Hematopoietic multipotent progenitor cell treated with erythropoietin and hydrocortisone succinate and interleukin-3 and kit ligand, for 4 days (in vitro differentiated cells): Measurements from ENCODE around the gene SLC11A1.

Experiments used
- DNase-seq: peaks from one replicate; pipeline ENCODE4 v3.0.0-alpha.2; 2015

Gene SLC11A1, protein sequence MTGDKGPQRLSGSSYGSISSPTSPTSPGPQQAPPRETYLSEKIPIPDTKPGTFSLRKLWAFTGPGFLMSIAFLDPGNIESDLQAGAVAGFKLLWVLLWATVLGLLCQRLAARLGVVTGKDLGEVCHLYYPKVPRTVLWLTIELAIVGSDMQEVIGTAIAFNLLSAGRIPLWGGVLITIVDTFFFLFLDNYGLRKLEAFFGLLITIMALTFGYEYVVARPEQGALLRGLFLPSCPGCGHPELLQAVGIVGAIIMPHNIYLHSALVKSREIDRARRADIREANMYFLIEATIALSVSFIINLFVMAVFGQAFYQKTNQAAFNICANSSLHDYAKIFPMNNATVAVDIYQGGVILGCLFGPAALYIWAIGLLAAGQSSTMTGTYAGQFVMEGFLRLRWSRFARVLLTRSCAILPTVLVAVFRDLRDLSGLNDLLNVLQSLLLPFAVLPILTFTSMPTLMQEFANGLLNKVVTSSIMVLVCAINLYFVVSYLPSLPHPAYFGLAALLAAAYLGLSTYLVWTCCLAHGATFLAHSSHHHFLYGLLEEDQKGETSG

GRCh38 chr2:218381916-218382366 is at the start of gene SLC11A1:
Gene SLC11A1 (plus strand): TSS chr2:218382273. CDS start chr2:218382369, 96 bp downstream.
- DNase-seq: no peak

DNA sequence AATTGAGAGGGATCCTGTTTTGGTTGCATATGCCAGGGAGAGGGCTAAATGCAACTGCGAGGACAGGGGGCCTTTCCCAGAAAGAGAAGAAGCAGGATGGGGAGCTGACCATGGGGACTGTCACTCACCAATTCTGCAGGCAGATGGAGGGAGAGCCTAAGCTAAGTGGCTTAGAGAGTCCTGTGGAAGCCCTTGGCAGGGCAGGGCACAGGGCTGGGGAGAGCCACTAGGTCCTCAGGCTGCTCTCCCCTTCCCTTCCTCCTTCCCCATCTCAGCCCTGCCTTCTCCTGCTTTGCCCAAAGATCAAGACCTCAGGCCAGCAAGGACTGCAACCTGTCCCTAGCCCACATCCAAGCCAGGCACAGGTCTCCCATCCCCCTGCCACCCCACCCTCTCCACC is 49.8 kb upstream of the SLC11A1 start:
- DNase-seq: peak; percentile 50

GRCh38 chr2:218332920-218333645 is 49.0 kb upstream of the SLC11A1 start:
- peak; percentile 95 for DNase-seq

- DNase-seq: no peak
These were observed 47.5 kb upstream of the SLC11A1 start for GRCh38 chr2:218334531-218334930.

DNA sequence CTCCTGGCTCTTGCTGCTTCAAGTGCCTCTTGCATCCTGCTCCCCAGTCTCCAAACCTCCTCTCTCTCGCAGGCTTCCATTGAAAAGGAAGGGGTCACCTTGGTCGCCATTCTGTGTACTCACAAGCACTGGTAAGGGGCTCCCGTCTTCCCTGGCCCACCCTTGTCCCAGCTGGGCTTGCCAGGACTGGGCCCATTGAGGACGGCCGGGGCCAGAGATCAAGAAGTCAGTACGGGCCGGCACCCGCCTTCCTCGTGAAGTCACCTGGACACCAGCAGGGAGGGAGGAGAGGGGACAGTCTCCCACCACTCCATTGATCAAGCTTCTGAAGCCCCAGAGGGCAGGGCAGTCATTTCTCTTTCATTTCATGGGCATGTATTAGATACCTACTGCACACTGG is 41.4 kb upstream of the SLC11A1 start:
- DNase-seq: no peak

- DNase-seq: no peak
These were observed 40.7 kb upstream of the SLC11A1 start for GRCh38 chr2:218341381-218341780.

DNA sequence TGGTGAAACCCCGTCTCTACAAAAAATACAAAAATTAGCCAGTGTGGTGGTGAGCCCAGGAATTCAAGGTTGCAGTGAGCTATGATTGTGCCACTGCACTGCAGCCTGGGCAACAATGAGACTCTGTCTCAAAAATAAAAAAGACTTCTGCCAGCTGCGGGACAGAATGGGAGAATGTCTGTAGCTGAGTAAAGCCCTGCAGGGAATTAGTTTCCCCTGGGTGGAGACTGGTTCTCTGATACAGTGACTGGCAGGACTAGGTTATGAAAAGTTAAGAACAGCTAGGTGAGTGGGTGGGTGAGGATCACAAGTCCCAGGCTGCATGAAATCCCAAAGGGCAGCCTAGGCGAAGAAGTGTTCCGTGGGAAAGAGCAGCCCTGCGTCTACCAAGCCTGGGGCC is 39.2 kb upstream of the SLC11A1 start:
- DNase-seq: no peak

DNA sequence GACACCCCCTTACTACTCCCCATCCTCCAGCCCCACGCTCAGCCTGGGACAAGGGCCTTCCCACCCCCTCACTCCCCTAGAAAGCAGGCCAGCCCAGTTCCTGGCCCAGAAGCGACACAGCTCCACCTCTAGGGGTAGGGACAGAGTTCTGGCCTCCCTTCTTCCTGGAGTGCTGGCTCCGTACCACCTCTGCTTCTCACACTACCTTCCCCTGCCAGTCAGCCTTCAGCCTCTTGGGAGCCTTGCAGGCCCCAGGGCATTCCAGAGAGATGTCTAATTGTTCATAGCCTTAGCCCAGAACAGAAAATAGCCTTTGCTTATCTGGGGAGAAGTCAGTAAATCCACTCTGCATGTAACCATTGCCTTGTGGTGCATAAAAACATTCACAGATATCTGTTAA is 38.5 kb upstream of the SLC11A1 start:
- no peak for DNase-seq

- DNase-seq: no peak
These were observed 37.9 kb upstream of the SLC11A1 start for GRCh38 chr2:218344090-218344754.

- DNase-seq: no peak
These were observed 37.2 kb upstream of the SLC11A1 start for GRCh38 chr2:218344755-218345417.

DNA sequence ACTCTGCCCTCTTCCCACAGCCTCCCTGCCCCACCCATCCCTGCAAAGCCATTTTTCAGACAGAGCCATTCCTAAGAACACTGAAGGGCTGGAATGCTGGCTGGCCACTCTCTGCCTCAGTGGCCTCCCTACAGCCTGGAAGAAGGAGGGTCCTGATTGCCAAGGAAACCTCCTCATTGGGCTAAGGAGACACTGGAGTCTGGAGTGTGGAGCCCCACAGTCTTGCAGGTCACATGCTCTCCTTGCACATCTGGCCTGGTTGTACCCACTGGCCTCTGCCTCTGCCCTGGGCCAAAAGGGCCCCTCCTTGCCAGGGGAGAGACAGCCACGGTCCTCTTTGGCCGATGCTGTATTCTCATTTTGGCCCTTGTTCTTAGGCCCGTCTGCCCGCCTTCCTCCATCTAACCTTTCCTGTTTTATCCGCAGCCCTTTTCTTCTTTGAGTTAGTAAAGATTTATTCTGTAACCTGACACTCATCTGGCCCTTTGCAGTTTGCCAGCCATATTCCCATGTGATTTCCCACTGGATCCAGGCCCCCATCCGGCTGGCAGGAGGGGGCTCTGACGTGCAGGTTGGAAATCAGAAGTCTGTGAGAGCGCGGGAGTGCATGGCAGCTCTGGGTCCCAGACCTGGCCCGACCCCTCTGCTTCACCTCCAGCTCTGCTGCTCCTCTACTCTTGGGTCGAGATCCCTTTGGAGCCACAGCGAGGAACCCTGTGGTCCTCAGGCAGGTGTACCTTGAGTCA is 36.4 kb upstream of the SLC11A1 start:
- DNase-seq: no peak

- no peak for DNase-seq
These were observed 34.9 kb upstream of the SLC11A1 start for GRCh38 chr2:218347172-218347571.

- DNase-seq: no peak
These were observed 28.0 kb upstream of the SLC11A1 start for GRCh38 chr2:218354045-218354444.

DNA sequence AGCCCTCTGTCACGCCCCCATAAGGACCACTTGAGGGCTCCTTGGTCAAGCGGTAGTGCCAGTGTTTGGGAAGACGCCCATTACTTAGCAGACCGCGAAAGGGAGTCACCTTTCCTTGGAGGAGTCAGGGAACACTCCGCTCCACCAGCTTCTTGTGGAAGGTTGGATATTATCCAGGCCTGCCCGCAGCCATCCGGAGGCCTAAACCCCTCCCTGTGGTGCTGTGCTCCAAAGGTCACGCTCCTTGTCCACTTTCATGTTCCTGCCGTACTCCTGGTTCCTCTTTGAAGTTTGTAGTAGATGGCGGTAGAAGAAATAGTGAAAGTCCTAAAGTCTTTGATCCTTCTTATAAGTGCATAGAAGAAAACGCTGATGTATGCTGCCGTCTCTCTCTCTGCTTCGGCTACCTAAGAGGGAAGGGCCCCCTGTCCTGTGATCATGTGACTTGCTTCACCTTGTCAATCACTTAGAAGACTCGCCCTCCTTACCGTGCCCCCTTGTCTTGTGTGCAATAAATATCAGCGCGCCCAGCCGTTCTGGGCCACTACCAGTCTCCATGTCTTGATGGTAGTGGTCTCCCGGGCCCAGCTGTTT is 27.1 kb upstream of the SLC11A1 start:
- no peak for DNase-seq

DNA sequence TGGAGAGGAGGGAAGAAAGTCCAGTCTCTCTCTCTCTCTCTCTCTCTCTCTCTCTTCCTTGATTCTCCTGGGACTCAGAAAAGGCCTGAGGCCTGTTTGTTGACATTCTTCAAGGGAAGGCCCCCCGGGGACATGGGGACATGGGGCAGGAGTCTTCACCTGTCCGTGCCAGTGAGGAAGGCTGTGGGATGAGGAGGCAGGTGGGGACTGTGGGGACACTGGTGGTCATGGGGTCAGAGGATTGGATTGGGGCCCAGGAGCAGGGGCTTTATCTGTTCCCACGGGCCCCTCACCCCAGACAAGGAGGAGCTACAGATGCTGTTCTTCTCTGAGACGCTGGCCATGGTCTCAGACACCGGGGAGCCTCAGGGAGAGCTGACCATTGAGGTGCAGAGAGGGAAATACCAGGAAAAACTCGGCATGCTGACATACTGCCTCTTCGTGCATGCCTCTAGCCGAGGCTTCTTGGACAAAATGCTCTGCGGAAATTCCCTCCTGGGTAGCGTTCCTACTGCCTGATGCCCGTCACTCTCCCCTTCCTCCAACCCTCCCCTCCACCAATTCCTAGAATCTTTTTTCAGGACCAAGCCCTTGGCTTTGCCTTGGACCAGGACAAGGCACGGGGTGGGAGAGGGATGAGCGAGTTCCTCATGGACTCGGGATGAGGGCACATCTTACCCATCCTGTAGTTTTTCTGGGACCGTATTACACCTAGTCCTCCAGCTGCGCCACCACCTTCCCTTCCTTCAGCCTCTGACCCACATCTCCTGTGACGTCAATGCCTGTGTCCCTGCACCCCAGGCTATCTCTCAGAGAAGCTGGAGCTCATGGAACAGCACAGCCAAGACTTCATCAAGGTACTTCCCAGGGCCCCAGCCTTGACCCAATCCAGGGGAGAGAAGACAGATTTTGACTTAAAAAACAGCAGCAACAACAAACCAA is 24.6 kb upstream of the SLC11A1 start:
- DNase-seq: no peak

- DNase-seq: peak; percentile 46
These were observed 21.6 kb upstream of the SLC11A1 start for GRCh38 chr2:218360453-218360852.

DNA sequence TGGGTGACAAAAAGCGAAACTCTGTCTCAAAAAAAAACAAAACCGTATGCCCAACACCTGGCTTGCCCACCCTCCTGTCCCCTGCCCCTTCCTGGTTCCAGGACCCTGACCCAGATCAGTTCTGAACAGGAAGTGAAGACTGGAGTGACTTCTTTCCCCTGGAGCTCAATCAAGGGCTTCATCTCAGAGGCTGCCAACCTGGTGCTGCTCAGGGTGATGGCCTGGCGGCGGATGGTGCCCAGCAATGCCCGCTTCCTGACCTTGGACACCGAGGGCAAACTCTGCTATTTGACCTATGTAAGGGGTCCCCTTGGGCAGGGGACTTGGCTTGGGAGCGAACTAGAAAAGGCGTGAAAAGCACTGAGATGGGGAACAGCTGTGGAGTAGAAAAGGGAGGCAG is 19.5 kb upstream of the SLC11A1 start:
- no peak for DNase-seq

DNA sequence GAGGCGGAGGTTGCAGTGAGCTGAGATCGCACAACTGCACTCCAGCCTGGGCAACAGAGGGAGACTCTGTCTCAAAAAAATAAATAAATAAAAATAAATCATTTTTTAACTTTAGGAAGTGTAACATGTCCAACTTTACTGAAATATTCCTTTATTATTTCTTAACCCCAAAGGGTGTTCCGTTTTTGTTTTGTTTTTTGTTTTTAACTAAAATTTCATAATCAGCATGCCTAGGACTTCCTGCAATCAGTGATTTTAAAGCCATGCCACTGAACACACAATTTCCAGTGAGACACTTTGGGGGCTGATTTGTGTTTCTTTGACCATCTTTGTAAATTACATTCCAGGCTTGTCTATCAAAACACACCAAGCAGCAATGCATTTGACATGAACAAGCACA is 18.3 kb upstream of the SLC11A1 start:
- DNase-seq: no peak

DNA sequence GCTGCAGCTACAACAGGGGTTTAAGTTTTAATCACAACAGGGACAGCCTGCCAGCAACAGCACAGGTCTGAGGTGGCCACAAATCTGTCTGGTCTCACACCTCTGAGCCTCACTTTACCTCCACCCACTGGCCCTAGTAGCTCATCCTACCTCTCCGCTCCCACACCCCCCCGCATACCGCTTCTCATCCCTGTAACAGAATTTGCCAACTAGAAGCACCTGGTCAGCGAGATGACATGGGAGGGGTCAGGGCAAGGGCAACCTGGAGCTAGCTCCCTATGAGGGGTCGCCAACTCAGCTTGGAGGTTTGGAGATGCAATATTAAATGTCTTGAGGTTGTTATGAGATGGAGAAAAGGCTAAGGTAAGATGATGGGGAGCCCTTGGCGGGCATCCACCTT is 17.9 kb upstream of the SLC11A1 start:
- DNase-seq: no peak

GRCh38 chr2:218366621-218367414 is 15.3 kb upstream of the SLC11A1 start:
- DNase-seq: no peak
